Measurements from ENCODE around the gene CSRP1.
"Not testable (repeated sequence)": the region's sequence is repeated elsewhere in the genome, so short reads cannot be mapped to it uniquely, and the experiment has no call there.

The CSRP1 gene

GRCh38 chr1:201478666-201479065, 28.3 kb downstream of the CSRP1 start:
- not testable (repeated sequence) for DNase-seq (ENCODE audit: low spot score)

GRCh38 chr1:201476670-201477344, 30.1 kb downstream of the CSRP1 start:
- DNase-seq (ENCODE audit: low spot score): no peak

- no peak for DNase-seq (ENCODE audit: low spot score)
Measured at GRCh38 chr1:201475915-201476669, 30.8 kb downstream of the CSRP1 start.

- peak; percentile 63 for DNase-seq (ENCODE audit: low spot score)
Measured at GRCh38 chr1:201475130-201475529, 31.8 kb downstream of the CSRP1 start.

GRCh38 chr1:201473296-201473695, 33.6 kb downstream of the CSRP1 start:
- no peak for DNase-seq (ENCODE audit: low spot score)

GRCh38 chr1:201472321-201472720, 34.6 kb downstream of the CSRP1 start:
- DNase-seq (ENCODE audit: low spot score): not testable (repeated sequence)

- DNase-seq (ENCODE audit: low spot score): peak; percentile 87
Measured at GRCh38 chr1:201471772-201472171, 35.2 kb downstream of the CSRP1 start.

- DNase-seq (ENCODE audit: low spot score): no peak
Measured at GRCh38 chr1:201470581-201470980, 36.3 kb downstream of the CSRP1 start.

GRCh38 chr1:201469645-201470074, 37.3 kb downstream of the CSRP1 start:
- no peak for DNase-seq (ENCODE audit: low spot score)

GRCh38 chr1:201468844-201469644, 37.9 kb downstream of the CSRP1 start, which contains the start of gene PHLDA3:
TSS of gene PHLDA3 (minus strand) at chr1:201469188. CDS start at chr1:201468786, 402 bp downstream.
- peak; percentile 91 for DNase-seq (ENCODE audit: low spot score)

GRCh38 chr1:201468501-201468843, 38.5 kb downstream of the CSRP1 start:
- DNase-seq (ENCODE audit: low spot score): no peak

- DNase-seq (ENCODE audit: low spot score): no peak
Measured at GRCh38 chr1:201466492-201466891, 40.4 kb downstream of the CSRP1 start.

GRCh38 chr1:201465698-201466290, 41.1 kb downstream of the CSRP1 start:
- no peak for DNase-seq (ENCODE audit: low spot score)

- DNase-seq (ENCODE audit: low spot score): no peak
Measured at GRCh38 chr1:201463071-201463552, 43.8 kb downstream of the CSRP1 start.

- peak; percentile 94 for DNase-seq (ENCODE audit: low spot score)
Measured at GRCh38 chr1:201461645-201462441, 45.1 kb downstream of the CSRP1 start.

- DNase-seq (ENCODE audit: low spot score): peak; percentile 77
Measured at GRCh38 chr1:201460814-201461644, 45.9 kb downstream of the CSRP1 start.

- no peak for DNase-seq (ENCODE audit: low spot score)
Measured at GRCh38 chr1:201459775-201460174, 47.1 kb downstream of the CSRP1 start.

GRCh38 chr1:201459052-201459451, 47.9 kb downstream of the CSRP1 start:
- no peak for DNase-seq (ENCODE audit: low spot score)

- DNase-seq (ENCODE audit: low spot score): no peak
Measured at GRCh38 chr1:201457508-201457960, 49.4 kb downstream of the CSRP1 start.

Data from hepatic stellate cell (primary cell).